Hepatocyte (in vitro differentiated cells): Measurements from ENCODE around the gene DHX35.

Experiments used
- CTCF ChIP-seq: fragments of 200-600 bp; sonication (generic); IDR thresholded peaks from 2 replicates; pipeline ENCODE4 v1.5.1; 2016; ENCODE audit warnings: antibody characterized with exemption, mild to moderate bottlenecking; ENCODE audit not compliant: poor library complexity
- EZH2 ChIP-seq: fragments of 200-600 bp; sonication (generic); IDR thresholded peaks from 2 replicates; pipeline ENCODE4 v1.6.1; 2016; ENCODE audit warnings: antibody characterized with exemption, mild to moderate bottlenecking, borderline replicate concordance

GRCh38 chr20:39016041-39016440 is 53.9 kb downstream of the DHX35 start:
- no peak for TF ChIP-seq CTCF
- TF ChIP-seq EZH2: no peak
